Endothelial cell of umbilical vein (primary cell): ENCODE results near the gene MAPKAPK2. TPM values are rescaled to one million over a fixed set of nuclear protein-coding genes. Genes with fewer than 3 reads are reported as not detected.

Experiments used
- BruUV-seq: library from RNA; stranded (reverse); fragments of 400-500 nt; replicated peaks from 2 replicates; lab custom pipeline; 2021; lab: Mats Ljungman, UMichigan
- CTCF ChIA-PET: fragments of 300-600, 350-600 bp; sonication (Branson Sonifier 250); formaldehyde crosslinking; loops from one replicate; lab custom pipeline; 2021; ENCODE audit warnings: antibody characterized with exemption, inconsistent platforms; lab: Charles Lee
- POLR2A ChIA-PET: fragments of 300-600, 350-600 bp; sonication (Branson Sonifier 250); formaldehyde crosslinking; loops from one replicate; lab custom pipeline; 2021; ENCODE audit warnings: antibody characterized with exemption, inconsistent platforms; lab: Charles Lee
- DNase-seq: peaks from one replicate; pipeline ENCODE4 v3.0.0-alpha.2; 2011; ENCODE audit warnings: low read depth, low spot score
- FAIRE-seq: peaks from 2 replicates; lab custom pipeline; 2011; peaks lifted over from hg19 to GRCh38; lab: Jason Lieb, UNC
- H2AFZ ChIP-seq: 2 replicates; pipeline ENCODE4 v1.6.0; 2012; ENCODE audit warnings: low read depth, low read length, control low read depth, inconsistent platforms
- H3K27ac ChIP-seq: 2 replicates; pipeline ENCODE4 v1.5.1; 2011; ENCODE audit warnings: low read depth, mild to moderate bottlenecking, control low read depth, low read length, moderate library complexity; ENCODE audit not compliant: insufficient read depth
- H3K27me3 ChIP-seq, 2 experiments: 2 replicates each; pipeline versions ENCODE4 v1.6.0 to v1.6.1; 2011; ENCODE audit warnings: low read length in 2 of 2, mixed read lengths in 1 of 2; ENCODE audit not compliant: control insufficient read depth in 2 of 2, insufficient read depth in 2 of 2
- H3K36me3 ChIP-seq, 2 experiments: 2 replicates in 1 of 2; 3 replicates in 1 of 2; pipeline ENCODE4 v1.5.1; 2011; ENCODE audit warnings: low read length in 2 of 2, mild to moderate bottlenecking in 1 of 2, moderate library complexity in 1 of 2; ENCODE audit not compliant: control insufficient read depth in 2 of 2, insufficient read depth in 2 of 2; ENCODE audit errors: extremely low read depth in 1 of 2
- H3K4me1 ChIP-seq: 3 replicates; pipeline ENCODE4 v1.5.1; 2011; ENCODE audit warnings: mild to moderate bottlenecking, low read length; ENCODE audit not compliant: control insufficient read depth, insufficient read depth; ENCODE audit errors: extremely low read depth
- H3K4me2 ChIP-seq: 2 replicates; pipeline ENCODE4 v1.6.1; 2011; ENCODE audit warnings: low read length, control low read depth, mixed read lengths; ENCODE audit not compliant: insufficient read depth
- H3K4me3 ChIP-seq, 3 experiments: fragments of 200-600 bp in 1 of 3; sonication (generic), shearing (Covaris generic) in 1 of 3; replicated peaks in 1 of 3; 2 replicates each; pipeline ENCODE4 v1.5.1; 2011 to 2016; ENCODE audit warnings: control low read depth in 3 of 3, low read length in 3 of 3, mild to moderate bottlenecking in 2 of 3, inconsistent platforms in 1 of 3, low read depth in 1 of 3, moderate library complexity in 1 of 3; ENCODE audit not compliant: insufficient read depth in 1 of 3
- H3K79me2 ChIP-seq: 2 replicates; pipeline ENCODE4 v1.6.0; 2012; ENCODE audit warnings: low read length, inconsistent platforms; ENCODE audit not compliant: control insufficient read depth, insufficient read depth
- H3K9ac ChIP-seq: replicated peaks from 2 replicates; pipeline ENCODE3; 2011; ENCODE audit warnings: low read length, control low read depth; ENCODE audit not compliant: insufficient read depth; ENCODE audit errors: extremely low read depth
- H3K9me1 ChIP-seq: replicated peaks from 3 replicates; pipeline ENCODE4 v1.6.0; 2011; ENCODE audit warnings: mild to moderate bottlenecking, low read length; ENCODE audit not compliant: control insufficient read depth, insufficient read depth; ENCODE audit errors: extremely low read depth
- H3K9me3 ChIP-seq: replicated peaks from 2 replicates; pipeline ENCODE4 v1.5.1; 2012; ENCODE audit warnings: low read length, inconsistent platforms; ENCODE audit not compliant: control insufficient read depth, insufficient read depth
- H4K20me1 ChIP-seq: replicated peaks from 2 replicates; pipeline ENCODE3; 2011; ENCODE audit warnings: mild to moderate bottlenecking, low read length; ENCODE audit not compliant: control insufficient read depth, insufficient read depth; ENCODE audit errors: extremely low read depth
- EZH2 ChIP-seq: IDR thresholded peaks from 2 replicates; pipeline ENCODE4 v1.6.1; 2012; ENCODE audit warnings: borderline replicate concordance, low read depth, mild to moderate bottlenecking, moderate library complexity, low read length, inconsistent platforms; ENCODE audit not compliant: severe bottlenecking
- FOS ChIP-seq: IDR thresholded peaks from 2 replicates; pipeline ENCODE4 v1.6.1; 2011; ENCODE audit warnings: mild to moderate bottlenecking, low read length, moderate library complexity, borderline replicate concordance; ENCODE audit not compliant: insufficient read depth
- JUN ChIP-seq: IDR thresholded peaks from 2 replicates; pipeline ENCODE4 v1.6.1; 2011; ENCODE audit warnings: borderline replicate concordance, low read depth; ENCODE audit not compliant: insufficient read length, insufficient read depth
- POLR2A ChIP-seq: IDR thresholded peaks from 2 replicates; pipeline ENCODE4 v1.6.1; 2012; ENCODE audit warnings: low read depth, mild to moderate bottlenecking, control low read depth, low read length
- POLR2AphosphoS5 ChIP-seq: IDR thresholded peaks from 2 replicates; pipeline ENCODE4 v1.6.1; 2012; ENCODE audit warnings: low read depth, mild to moderate bottlenecking, control low read depth, low read length, moderate library complexity; ENCODE audit not compliant: insufficient read depth
- dilution Hi-C: fragments of 300-500 bp; cut with MboI; formaldehyde crosslinking; loops from one replicate; pipeline ENCODE4 v1.15.0; 2019; ENCODE audit warnings: low sequenced_read_pairs; ENCODE audit not compliant: extremely low pct_ligation_motif_present
- intact Hi-C: fragments of 100-400 bp; cut with micrococcal nuclease; formaldehyde crosslinking; loops from one replicate; pipeline ENCODE4 v1.10.0; 2022
- polyA plus RNA-seq, 4 experiments: library from polyadenylated mRNA; depleted of rRNA in 3 of 4; stranded (reverse) in 3 of 4; unstranded in 1 of 4; fragments of >200 nt; gene quantifications; 2 replicates each; pipeline versions ENCODE4 v1.2.1 to v1.2.3, GENCODE V29; 2011 to 2012; ENCODE audit warnings: missing spikeins in 1 of 4
- total RNA-seq: library from RNA; stranded (reverse); gene quantifications from 2 replicates; pipeline ENCODE4 v1.2.3, GENCODE V29; 2021

The MAPKAPK2 gene
- total and polyA plus RNA-seq, 2 donors (not counting 3 experiments of a cell fraction or from before 2014, with no cell fraction given) = 52.9 to 69.1 TPM

GRCh38 chr1:206715552-206716158 lies 30.9 kb downstream of the MAPKAPK2 start:
- no peak overlapping the region for H3K27ac ChIP-seq
- intact Hi-C loops = no loop called here
- no peaks in the 10 kb centered on the region for H3K9me1 ChIP-seq
- H3K27me3 ChIP-seq = no peaks in the 10 kb centered on the region
- H3K4me3 ChIP-seq = no peak overlapping the region
- no peaks in the 10 kb centered on the region for H3K4me1 ChIP-seq
- H3K9me3 ChIP-seq = no peaks in the 10 kb centered on the region
- no peak overlapping the region for H3K4me2 ChIP-seq
- H3K79me2 ChIP-seq = peaks cover 69% of the 10 kb centered on the region
- POLR2A ChIA-PET = no interaction called here
- H4K20me1 ChIP-seq = peaks cover 12% of the 10 kb centered on the region
- H2AFZ ChIP-seq = no peak overlapping the region
- CTCF ChIA-PET = interaction anchor here (0.8 to 1.9 kb wide), 4 partner anchors 19 to 197 kb away, joined by 3 to 7 read pairs (median 3); no protein-coding TSS in a partner anchor
- H3K9ac ChIP-seq = no peak overlapping the region
- DNase-seq (no peak), FAIRE-seq (no peak)
- no peak for TF ChIP-seq POLR2A
- no peak for TF ChIP-seq FOS
- dilution Hi-C loops = no loop called here
- no peaks in the 10 kb centered on the region for H3K36me3 ChIP-seq
- BruUV-seq = no TSS peak

GRCh38 chr1:206716159-206716869 lies 31.6 kb downstream of the MAPKAPK2 start:
- CTCF ChIA-PET = no interaction called here
- intact Hi-C loops (no loop called here), dilution Hi-C loops (no loop called here)
- Histone ChIP-seq H3K27ac (no peak overlapping the region), H3K4me1 (no peaks in the 10 kb centered on the region), H4K20me1 (peaks cover 12% of the 10 kb centered on the region), H2AFZ (no peak overlapping the region), H3K9ac (no peak overlapping the region), H3K9me3 (no peaks in the 10 kb centered on the region), H3K4me3 (no peak overlapping the region), H3K36me3 (no peaks in the 10 kb centered on the region), H3K79me2 (peaks cover 70% of the 10 kb centered on the region), H3K9me1 (no peaks in the 10 kb centered on the region), H3K27me3 (no peaks in the 10 kb centered on the region), H3K4me2 (no peak overlapping the region)
- DNase-seq = no peak
- POLR2A ChIA-PET = no interaction called here
- FAIRE-seq = no peak
- BruUV-seq = no TSS peak
- no peak for TF ChIP-seq POLR2A
- TF ChIP-seq EZH2 = no peak
- no peak for TF ChIP-seq JUN
- TF ChIP-seq POLR2AphosphoS5 = no peak
